ENCODE measurements around the gene OLFML3.

OLFML3 gene

GRCh38 chr1:113951719-113952118, 27.6 kb upstream of the OLFML3 start:
- FAIRE-seq: no peak
- no peak for TF ChIP-seq TAF1 (IDR thresholded peaks at IDR 0.05; ENCODE audit: borderline replicate concordance, low read depth, low read length)
- no peak for DNase-seq (ENCODE audit: insufficient read length)

- DNase-seq (ENCODE audit: insufficient read length) (no peak), FAIRE-seq (no peak)
- no peak for TF ChIP-seq POLR2A (IDR thresholded peaks at IDR 0.05; ENCODE audit: low read depth, low read length)
- no peak for TF ChIP-seq TAF1 (IDR thresholded peaks at IDR 0.05; ENCODE audit: borderline replicate concordance, low read depth, low read length)
- TF ChIP-seq POLR2AphosphoS5 (IDR thresholded peaks at IDR 0.05; ENCODE audit: low read depth, low read length): no peak
These were observed 21.3 kb upstream of the OLFML3 start for GRCh38 chr1:113957984-113958383.

GRCh38 chr1:113958691-113959090, 20.6 kb upstream of the OLFML3 start:
- no peak for FAIRE-seq
- DNase-seq (ENCODE audit: insufficient read length): no peak
- TF ChIP-seq TAF1 (IDR thresholded peaks at IDR 0.05; ENCODE audit: borderline replicate concordance, low read depth, low read length) (no peak), POLR2A (IDR thresholded peaks at IDR 0.05; ENCODE audit: low read depth, low read length) (no peak), POLR2AphosphoS5 (IDR thresholded peaks at IDR 0.05; ENCODE audit: low read depth, low read length) (no peak)

- DNase-seq (ENCODE audit: insufficient read length): no peak
- FAIRE-seq: no peak
- TF ChIP-seq POLR2AphosphoS5 (IDR thresholded peaks at IDR 0.05; ENCODE audit: low read depth, low read length) (no peak), POLR2A (IDR thresholded peaks at IDR 0.05; ENCODE audit: low read depth, low read length) (no peak), TAF1 (IDR thresholded peaks at IDR 0.05; ENCODE audit: borderline replicate concordance, low read depth, low read length) (no peak)
These were observed 15.9 kb upstream of the OLFML3 start for GRCh38 chr1:113963281-113963906.

- TF ChIP-seq POLR2AphosphoS5 (IDR thresholded peaks at IDR 0.05; ENCODE audit: low read depth, low read length) (no peak), TAF1 (IDR thresholded peaks at IDR 0.05; ENCODE audit: borderline replicate concordance, low read depth, low read length) (no peak), POLR2A (IDR thresholded peaks at IDR 0.05; ENCODE audit: low read depth, low read length) (no peak)
- no peak for DNase-seq (ENCODE audit: insufficient read length)
- no peak for FAIRE-seq
These were observed 13.4 kb upstream of the OLFML3 start for GRCh38 chr1:113965703-113966412.

GRCh38 chr1:113972954-113973353, 6.3 kb upstream of the OLFML3 start:
- TF ChIP-seq POLR2AphosphoS5 (IDR thresholded peaks at IDR 0.05; ENCODE audit: low read depth, low read length): no peak
- no peak for TF ChIP-seq TAF1 (IDR thresholded peaks at IDR 0.05; ENCODE audit: borderline replicate concordance, low read depth, low read length)
- FAIRE-seq: no peak
- no peak for DNase-seq (ENCODE audit: insufficient read length)

GRCh38 chr1:113975211-113975895, 3.9 kb upstream of the OLFML3 start:
- DNase-seq (ENCODE audit: insufficient read length) (no peak), FAIRE-seq (no peak)
- TF ChIP-seq TAF1 (IDR thresholded peaks at IDR 0.05; ENCODE audit: borderline replicate concordance, low read depth, low read length): no peak
- no peak for TF ChIP-seq POLR2A (IDR thresholded peaks at IDR 0.05; ENCODE audit: low read depth, low read length)
- TF ChIP-seq POLR2AphosphoS5 (IDR thresholded peaks at IDR 0.05; ENCODE audit: low read depth, low read length): no peak

GRCh38 chr1:113976609-113977278, 2.5 kb upstream of the OLFML3 start:
- TF ChIP-seq POLR2AphosphoS5 (IDR thresholded peaks at IDR 0.05; ENCODE audit: low read depth, low read length) (no peak), POLR2A (IDR thresholded peaks at IDR 0.05; ENCODE audit: low read depth, low read length) (no peak), TAF1 (IDR thresholded peaks at IDR 0.05; ENCODE audit: borderline replicate concordance, low read depth, low read length) (no peak)
- FAIRE-seq: no peak
- no peak for DNase-seq (ENCODE audit: insufficient read length)

- TF ChIP-seq POLR2A (IDR thresholded peaks at IDR 0.05; ENCODE audit: low read depth, low read length) (no peak), TAF1 (IDR thresholded peaks at IDR 0.05; ENCODE audit: borderline replicate concordance, low read depth, low read length) (no peak), POLR2AphosphoS5 (IDR thresholded peaks at IDR 0.05; ENCODE audit: low read depth, low read length) (no peak)
- FAIRE-seq: no peak
These were observed 1.4 kb upstream of the OLFML3 start for GRCh38 chr1:113977906-113978305.

GRCh38 chr1:113980110-113980509, 836 bp downstream of the OLFML3 start:
- TF ChIP-seq POLR2A (IDR thresholded peaks at IDR 0.05; ENCODE audit: low read depth, low read length) (no peak), TAF1 (IDR thresholded peaks at IDR 0.05; ENCODE audit: borderline replicate concordance, low read depth, low read length) (no peak), POLR2AphosphoS5 (IDR thresholded peaks at IDR 0.05; ENCODE audit: low read depth, low read length) (no peak)
- no peak for DNase-seq (ENCODE audit: insufficient read length)
- no peak for FAIRE-seq

More at GRCh38 chr1:113977906-113978305, 1.4 kb upstream of the OLFML3 start:
- no peak for DNase-seq (ENCODE audit: insufficient read length)

Data from GM12892 (cell line).